NCI-H187 treated with DMSO at 0.1 percent for 48 hours (cell line): ENCODE measurements around the gene ITGAE.
A peak's percentile ranks its signal among the peaks of the same experiment; 100 is the strongest.
"Not testable (repeated sequence)": the region's sequence is repeated elsewhere in the genome, so short reads cannot be mapped to it uniquely, and the experiment has no call there.

Experiments used
- DNase-seq: peaks from one replicate; lab custom pipeline; 2025; lab: John Stamatoyannopoulos, UW

ITGAE gene

GRCh38 chr17:3761036-3761917 lies 39.7 kb downstream of the ITGAE start:
- no peak for DNase-seq

- no peak for DNase-seq
Measured at GRCh38 chr17:3759597-3760216, 41.3 kb downstream of the ITGAE start.

GRCh38 chr17:3755335-3756030 lies 45.5 kb downstream of the ITGAE start:
- no peak for DNase-seq

- peak; percentile 75 for DNase-seq
Measured at GRCh38 chr17:3754458-3755334, 46.3 kb downstream of the ITGAE start.

- DNase-seq: no peak
Measured at GRCh38 chr17:3754066-3754457, 46.9 kb downstream of the ITGAE start.

- no peak for DNase-seq
Measured at GRCh38 chr17:3753624-3754023, 47.4 kb downstream of the ITGAE start.

- DNase-seq: no peak
Measured at GRCh38 chr17:3751836-3752235, 49.2 kb downstream of the ITGAE start.

- DNase-seq: no peak
Measured at GRCh38 chr17:3750926-3751325, 50.1 kb downstream of the ITGAE start.

GRCh38 chr17:3750296-3750695 lies 50.7 kb downstream of the ITGAE start:
- no peak for DNase-seq

GRCh38 chr17:3748576-3748975 lies 52.4 kb downstream of the ITGAE start:
- no peak for DNase-seq

- no peak for DNase-seq
Measured at GRCh38 chr17:3747805-3748204, 53.2 kb downstream of the ITGAE start.

- no peak for DNase-seq
Measured at GRCh38 chr17:3745071-3745470, 55.9 kb downstream of the ITGAE start.

- DNase-seq: no peak
Measured at GRCh38 chr17:3744014-3744413, 57.0 kb downstream of the ITGAE start.

GRCh38 chr17:3740611-3741073 lies 60.3 kb downstream of the ITGAE start:
- no peak for DNase-seq

- no peak for DNase-seq
Measured at GRCh38 chr17:3739422-3740124, 61.4 kb downstream of the ITGAE start.

GRCh38 chr17:3738562-3739295 lies 62.3 kb downstream of the ITGAE start:
- no peak for DNase-seq

- no peak for DNase-seq
Measured at GRCh38 chr17:3735515-3735914, 65.5 kb downstream of the ITGAE start.

GRCh38 chr17:3734911-3735276 lies 66.1 kb downstream of the ITGAE start:
- DNase-seq: not testable (repeated sequence)

- no peak for DNase-seq
Measured at GRCh38 chr17:3732210-3732621, 68.8 kb downstream of the ITGAE start.

- no peak for DNase-seq
Measured at GRCh38 chr17:3730881-3731429, 70.0 kb downstream of the ITGAE start.
